Ascending aorta (tissue), 2 donors: Measurements from ENCODE around the gene EDEM3. TPM values are rescaled to one million over a fixed set of nuclear protein-coding genes. Genes with fewer than 3 reads are reported as not detected.
A peak's percentile ranks its signal among the peaks of the same experiment; 100 is the strongest.

ENCODE experiments used
- DNase-seq, 2 donors: peaks; one replicate each; pipeline ENCODE4 v3.0.0-alpha.2; 2019; ENCODE audit warnings: low spot score in 2 of 2
- H3K27ac ChIP-seq, 2 donors: fragments of 200-600 bp; sonication (generic); one replicate each; pipeline ENCODE4 v1.5.1; 2016 to 2017; ENCODE audit warnings: mild to moderate bottlenecking in 1 of 2
- H3K27me3 ChIP-seq: fragments of 200-600 bp; sonication (generic); one replicate; pipeline ENCODE4 v1.5.1; 2017
- H3K36me3 ChIP-seq, 2 donors: fragments of 200-600 bp; sonication (generic); one replicate each; pipeline ENCODE4 v1.5.1; 2016
- H3K4me1 ChIP-seq, 2 donors: fragments of 200-600 bp; sonication (generic); one replicate each; pipeline ENCODE4 v1.5.1; 2016 to 2017; ENCODE audit warnings: mild to moderate bottlenecking in 1 of 2
- H3K4me3 ChIP-seq, 2 donors: fragments of 200-600 bp; sonication (generic); one replicate each; pipeline ENCODE4 v1.5.1; 2016 to 2017; ENCODE audit warnings: mild to moderate bottlenecking in 1 of 2
- H3K9me3 ChIP-seq, 2 donors: fragments of 200-600 bp; sonication (generic); one replicate each; pipeline ENCODE4 v1.5.1; 2016
- CTCF ChIP-seq, 3 experiments: fragments of 200-600 bp in 2 of 3; fragments of 450-650 bp in 1 of 3; sonication (generic) in 2 of 3; IDR thresholded peaks; one replicate each; pipeline ENCODE4 v1.5.1; 2016 to 2019; ENCODE audit warnings: antibody characterized with exemption in 3 of 3, mild to moderate bottlenecking in 1 of 3, moderate library complexity in 1 of 3
- intact Hi-C: fragments of 100-400 bp; cut with DNase I; formaldehyde crosslinking; loops from one replicate; pipeline ENCODE4 v1.15.1; 2023
- total RNA-seq: library from RNA; depleted of rRNA; stranded (reverse); fragments of >200 nt; gene quantifications from one replicate; pipeline ENCODE4 v1.1.0, GENCODE V29; 2016

The EDEM3 gene
- total RNA-seq, 1 donor from 2014 or later = 23.1 TPM

- no peak overlapping the region for H3K27ac ChIP-seq
- H3K9me3 ChIP-seq = no peaks in the 10 kb centered on the region
- H3K27me3 ChIP-seq = no peaks in the 10 kb centered on the region
- H3K4me1 ChIP-seq = no peaks in the 10 kb centered on the region
- DNase-seq = no peak
- intact Hi-C loops = loop anchor here (10.0 kb wide), 1 partner anchor 425 kb away; no protein-coding TSS in a partner anchor
- no peak for TF ChIP-seq CTCF (IDR thresholded peaks at IDR 0.05)
- H3K36me3 ChIP-seq = no peaks in the 10 kb centered on the region
- no peak overlapping the region for H3K4me3 ChIP-seq
Measured at GRCh38 chr1:184669391-184669790, 85.3 kb downstream of the EDEM3 start.

GRCh38 chr1:184665360-184665759 lies 89.3 kb downstream of the EDEM3 start:
- H3K9me3 ChIP-seq = no peaks in the 10 kb centered on the region
- no peaks in the 10 kb centered on the region for H3K36me3 ChIP-seq
- DNase-seq = no peak
- no peak overlapping the region for H3K4me3 ChIP-seq
- H3K4me1 ChIP-seq = peaks cover 0 to 8% of the 10 kb centered on the region in 2 donors
- H3K27ac ChIP-seq = no peak overlapping the region
- no peak for TF ChIP-seq CTCF (IDR thresholded peaks at IDR 0.05)
- H3K27me3 ChIP-seq = no peaks in the 10 kb centered on the region
- intact Hi-C loops = loop anchor here (10.0 kb wide), 1 partner anchor 421 kb away; no protein-coding TSS in a partner anchor

GRCh38 chr1:184664661-184665060 lies 90.0 kb downstream of the EDEM3 start:
- H3K27ac ChIP-seq = no peak overlapping the region
- no peaks in the 10 kb centered on the region for H3K27me3 ChIP-seq
- DNase-seq = no peak
- intact Hi-C loops = loop anchor here (1.0 to 10.0 kb wide), 5 partner anchors 57 to 589 kb away; partner anchors contain the start of gene C1orf21
- H3K36me3 ChIP-seq = no peaks in the 10 kb centered on the region
- H3K9me3 ChIP-seq = no peaks in the 10 kb centered on the region
- H3K4me1 ChIP-seq = peaks cover 0 to 8% of the 10 kb centered on the region in 2 donors
- no peak for TF ChIP-seq CTCF (IDR thresholded peaks at IDR 0.05)
- H3K4me3 ChIP-seq = peak overlapping the region in 1 of 2 donors; percentile 46

GRCh38 chr1:184664042-184664660 lies 90.5 kb downstream of the EDEM3 start:
- H3K9me3 ChIP-seq = no peaks in the 10 kb centered on the region
- peak in 1 of 2 donors; percentile 82 for DNase-seq
- peak; percentile 89 to 97 (median 96) for TF ChIP-seq CTCF (IDR thresholded peaks at IDR 0.05)
- peak overlapping the region; percentile 46 to 55 for H3K4me3 ChIP-seq
- H3K36me3 ChIP-seq = no peaks in the 10 kb centered on the region
- H3K4me1 ChIP-seq = peaks cover 0 to 8% of the 10 kb centered on the region in 2 donors
- H3K27me3 ChIP-seq = no peaks in the 10 kb centered on the region
- intact Hi-C loops = loop anchor here (1.0 to 10.0 kb wide), 5 partner anchors 57 to 589 kb away; partner anchors contain the start of gene C1orf21
- H3K27ac ChIP-seq = no peak overlapping the region

- intact Hi-C loops = loop anchor here (5.0 to 10.0 kb wide), 4 partner anchors 54 to 417 kb away; partner anchors contain the start of gene C1orf21
- peaks cover 0 to 8% of the 10 kb centered on the region in 2 donors for H3K4me1 ChIP-seq
- no peak overlapping the region for H3K4me3 ChIP-seq
- no peaks in the 10 kb centered on the region for H3K27me3 ChIP-seq
- TF ChIP-seq CTCF (IDR thresholded peaks at IDR 0.05) = no peak
- no peak overlapping the region for H3K27ac ChIP-seq
- H3K9me3 ChIP-seq = no peaks in the 10 kb centered on the region
- H3K36me3 ChIP-seq = no peaks in the 10 kb centered on the region
- no peak for DNase-seq
Measured at GRCh38 chr1:184661801-184662200, 92.9 kb downstream of the EDEM3 start.
